Esophagus squamous epithelium (tissue), 5 donors: ENCODE measurements around the gene ADCYAP1R1. TPM values are rescaled to one million over a fixed set of nuclear protein-coding genes. Genes with fewer than 3 reads are reported as not detected.
A peak's percentile ranks its signal among the peaks of the same experiment; 100 is the strongest.

ENCODE experiments used
- DNase-seq: peaks from one replicate; lab custom pipeline; 2025; lab: John Stamatoyannopoulos, UW
- H3K27ac ChIP-seq, 4 donors: fragments of 200-600 bp; sonication (generic); one replicate each; pipeline ENCODE4 v1.5.1; 2016 to 2019; ENCODE audit warnings: mild to moderate bottlenecking in 1 of 4
- H3K27me3 ChIP-seq, 4 donors: fragments of 200-600 bp; sonication (generic); 1 replicate in 3 of 4; 2 replicates in 1 of 4; pipeline versions ENCODE4 v1.5.1 to v1.6.0; 2017 to 2021; ENCODE audit warnings: antibody characterized with exemption in 1 of 4
- H3K36me3 ChIP-seq, 3 donors: fragments of 200-600 bp; sonication (generic); one replicate each; pipeline ENCODE4 v1.5.1; 2016 to 2019
- H3K4me1 ChIP-seq, 3 donors: fragments of 200-600 bp; sonication (generic); one replicate each; pipeline ENCODE4 v1.5.1; 2017 to 2019
- H3K4me3 ChIP-seq, 4 donors: fragments of 200-600 bp; sonication (generic); 1 replicate in 3 of 4; 2 replicates in 1 of 4; pipeline ENCODE4 v1.5.1; 2016 to 2019; ENCODE audit warnings: mild to moderate bottlenecking in 2 of 4, moderate library complexity in 1 of 4
- H3K9me3 ChIP-seq, 3 donors: fragments of 200-600 bp; sonication (generic); one replicate each; pipeline ENCODE4 v1.5.1; 2016 to 2019
- CTCF ChIP-seq, 6 experiments: fragments of 450-650 bp in 4 of 6; fragments of 200-600 bp in 2 of 6; sonication (generic) in 2 of 6; IDR thresholded peaks; one replicate each; pipeline ENCODE4 v1.5.1; 2016 to 2019; ENCODE audit warnings: antibody characterized with exemption in 6 of 6, mild to moderate bottlenecking in 4 of 6, moderate library complexity in 4 of 6
- POLR2A ChIP-seq, 4 donors: fragments of 450-650 bp; IDR thresholded peaks; one replicate each; pipeline ENCODE4 v1.6.1; 2017; ENCODE audit warnings: antibody characterized with exemption in 4 of 4, mild to moderate bottlenecking in 4 of 4, moderate library complexity in 3 of 4
- WGBS, 2 donors: methylation state at CpG; one replicate each; pipeline ENCODE4 v1.1.5; 2018; 5-methylcytosine and 5-hydroxymethylcytosine counted together
- intact Hi-C: fragments of 100-400 bp; cut with DNase I; formaldehyde crosslinking; loops from one replicate; pipeline ENCODE4 v1.15.0; 2022
- total RNA-seq, 4 donors: library from RNA; depleted of rRNA; stranded (reverse); fragments of >200 nt; gene quantifications; one replicate each; pipeline ENCODE4 v1.1.0, GENCODE V29; 2016
- donor health status: DM: yes; HTN: yes; CAD: no.

ADCYAP1R1 gene
- total RNA-seq, 4 donors from 2014 or later = 0.15 to 10.5 (median 0.20) TPM

DNA sequence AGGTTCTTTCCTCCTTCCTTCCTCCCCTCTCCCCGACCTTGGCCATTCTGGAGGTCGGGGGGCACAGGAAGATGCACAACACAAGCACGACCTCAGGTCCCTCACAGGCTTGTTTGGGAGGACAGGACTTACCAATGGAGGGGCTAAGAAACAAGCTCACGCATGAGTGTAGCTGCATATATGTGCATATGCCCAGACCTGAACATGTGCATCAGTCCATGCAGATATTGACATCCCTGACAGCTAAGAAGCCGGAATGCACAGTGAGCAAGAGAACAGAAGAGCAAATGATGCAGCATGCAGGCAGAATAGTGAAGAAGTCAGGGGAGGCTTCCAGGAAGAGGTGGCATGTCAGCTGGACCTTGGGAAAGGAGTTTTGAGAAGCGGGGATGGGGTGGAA lies 28.7 kb downstream of the ADCYAP1R1 start:
- peaks cover 0 to 27% (median 0%) of the 10 kb centered on the region in 4 donors for H3K27me3 ChIP-seq
- peaks cover 0 to 14% (median 6%) of the 10 kb centered on the region in 3 donors for H3K4me1 ChIP-seq
- TF ChIP-seq POLR2A (IDR thresholded peaks at IDR 0.05) (no peak), CTCF (IDR thresholded peaks at IDR 0.05) (no peak)
- 58 to 61% methylated on average over 4 to 6 of the region's 6 CpGs for WGBS, 2 donors
- no peaks in the 10 kb centered on the region for H3K9me3 ChIP-seq
- intact Hi-C loops = no loop called here
- no peaks in the 10 kb centered on the region for H3K36me3 ChIP-seq
- no peak for DNase-seq
- H3K27ac ChIP-seq = no peak overlapping the region
- no peak overlapping the region for H3K4me3 ChIP-seq

GRCh38 chr7:31082017-31082416 lies 29.9 kb downstream of the ADCYAP1R1 start:
- TF ChIP-seq POLR2A (IDR thresholded peaks at IDR 0.05) (no peak), CTCF (IDR thresholded peaks at IDR 0.05) (no peak)
- WGBS, 2 donors = 51 to 62% methylated on average over 10 to 12 of the region's 12 CpGs
- Histone ChIP-seq H3K9me3 (no peaks in the 10 kb centered on the region), H3K4me1 (peaks cover 0 to 14% (median 6%) of the 10 kb centered on the region in 3 donors), H3K4me3 (no peak overlapping the region), H3K36me3 (no peaks in the 10 kb centered on the region), H3K27ac (peak overlapping the region in 1 of 4 donors; percentile 16), H3K27me3 (peaks cover 0 to 27% (median 0%) of the 10 kb centered on the region in 4 donors)
- intact Hi-C loops = no loop called here
- DNase-seq = no peak

- TF ChIP-seq POLR2A (IDR thresholded peaks at IDR 0.05) (no peak), CTCF (IDR thresholded peaks at IDR 0.05) (no peak)
- Histone ChIP-seq H3K27ac (peak overlapping the region in 3 of 4 donors; percentile 5 to 31 (median 16)), H3K4me3 (no peak overlapping the region), H3K4me1 (peaks cover 0 to 14% (median 6%) of the 10 kb centered on the region in 3 donors), H3K27me3 (peaks cover 0 to 27% (median 0%) of the 10 kb centered on the region in 4 donors), H3K36me3 (no peaks in the 10 kb centered on the region), H3K9me3 (no peaks in the 10 kb centered on the region)
- intact Hi-C loops = no loop called here
- WGBS, 2 donors = 44 to 59% methylated on average over 4 of the region's 4 CpGs
- no peak for DNase-seq
Measured at GRCh38 chr7:31082447-31082846, 30.3 kb downstream of the ADCYAP1R1 start.

DNA sequence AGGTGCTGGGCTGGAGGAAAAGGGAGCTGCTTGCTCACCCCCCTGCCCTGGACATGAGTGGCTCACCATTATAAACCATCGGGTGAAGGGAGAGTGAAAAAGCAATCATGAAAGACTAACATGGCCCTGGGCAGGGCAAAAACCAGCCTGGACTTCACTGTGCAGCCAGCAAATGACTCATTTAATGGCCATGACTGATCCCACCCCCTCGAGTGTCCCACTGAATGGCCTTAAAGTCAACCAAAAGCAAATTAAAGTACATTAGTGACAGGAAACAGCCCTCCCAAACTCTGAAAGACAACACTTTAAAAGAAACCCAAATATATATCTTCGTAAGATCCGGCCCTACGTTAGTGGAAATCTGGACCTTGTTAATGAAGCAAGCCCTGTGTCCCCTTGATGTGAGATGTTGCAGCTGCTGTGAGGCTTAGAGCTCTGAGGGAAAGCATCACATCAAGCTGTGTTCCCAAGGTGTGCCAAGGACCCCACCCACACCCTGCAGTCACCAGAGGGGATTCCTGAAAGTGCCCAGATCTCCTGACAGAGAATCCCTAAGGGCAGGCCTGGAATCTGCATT lies 31.2 kb downstream of the ADCYAP1R1 start:
- Histone ChIP-seq H3K4me1 (peaks cover 0 to 14% (median 6%) of the 10 kb centered on the region in 3 donors), H3K9me3 (no peaks in the 10 kb centered on the region), H3K4me3 (no peak overlapping the region), H3K27me3 (peaks cover 0 to 27% (median 0%) of the 10 kb centered on the region in 4 donors), H3K36me3 (no peaks in the 10 kb centered on the region), H3K27ac (peak overlapping the region in 3 of 4 donors; percentile 16 to 31 (median 21))
- no peak for TF ChIP-seq POLR2A (IDR thresholded peaks at IDR 0.05)
- WGBS, 2 donors = 58 to 60% methylated on average over 5 of the region's 5 CpGs
- intact Hi-C loops = no loop called here
- DNase-seq = no peak

GRCh38 chr7:31084226-31084625 lies 32.1 kb downstream of the ADCYAP1R1 start:
- no peaks in the 10 kb centered on the region for H3K36me3 ChIP-seq
- H3K4me1 ChIP-seq = peaks cover 0 to 14% (median 6%) of the 10 kb centered on the region in 3 donors
- H3K9me3 ChIP-seq = no peaks in the 10 kb centered on the region
- no CpG with 5 or more reads among the region's 1 CpG for WGBS, 2 donors
- H3K27ac ChIP-seq = no peak overlapping the region
- TF ChIP-seq CTCF (IDR thresholded peaks at IDR 0.05) (no peak), POLR2A (IDR thresholded peaks at IDR 0.05) (no peak)
- intact Hi-C loops = no loop called here
- no peak overlapping the region for H3K4me3 ChIP-seq
- peaks cover 0 to 26% (median 0%) of the 10 kb centered on the region in 4 donors for H3K27me3 ChIP-seq
- DNase-seq = no peak
